HG03159 (cell line): ENCODE data around the gene RSAD1.

Experiments
- ATAC-seq: cut with Tn5 transposase; IDR thresholded peaks from one replicate; pipeline ENCODE4 v1.9.1; 2021; ENCODE audit warnings: mild to moderate bottlenecking, moderate library complexity; ENCODE audit not compliant: unreplicated experiment

RSAD1 gene

GRCh38 chr17:50488880-50489279, 10.2 kb downstream of the RSAD1 start:
- no peak for ATAC-seq

GRCh38 chr17:50491505-50491904, 12.8 kb downstream of the RSAD1 start:
- no peak for ATAC-seq

- no peak for ATAC-seq
These were observed 13.6 kb downstream of the RSAD1 start for GRCh38 chr17:50492214-50492613.

GRCh38 chr17:50493744-50494143, 15.1 kb downstream of the RSAD1 start:
- no peak for ATAC-seq

- no peak for ATAC-seq
These were observed 16.7 kb downstream of the RSAD1 start for GRCh38 chr17:50495217-50495823.

GRCh38 chr17:50495918-50496317, 17.3 kb downstream of the RSAD1 start:
- no peak for ATAC-seq

GRCh38 chr17:50498021-50498874, 19.6 kb downstream of the RSAD1 start:
- no peak for ATAC-seq

GRCh38 chr17:50499270-50499669, 20.6 kb downstream of the RSAD1 start:
- no peak for ATAC-seq

GRCh38 chr17:50499721-50500120, 21.1 kb downstream of the RSAD1 start:
- ATAC-seq = no peak

GRCh38 chr17:50501054-50501453, 22.4 kb downstream of the RSAD1 start:
- ATAC-seq = no peak

- no peak for ATAC-seq
These were observed 23.8 kb downstream of the RSAD1 start for GRCh38 chr17:50502301-50502990.

- ATAC-seq = no peak
These were observed 27.0 kb downstream of the RSAD1 start for GRCh38 chr17:50505591-50506130.

- ATAC-seq = no peak
These were observed 27.6 kb downstream of the RSAD1 start for GRCh38 chr17:50506298-50506697.

- ATAC-seq = no peak
These were observed 29.4 kb downstream of the RSAD1 start, which contains the start of gene MYCBPAP for GRCh38 chr17:50507871-50508572. Gene MYCBPAP (plus strand): TSS chr17:50508439. CDS start chr17:50508675, 236 bp downstream.

- no peak for ATAC-seq
These were observed 30.2 kb downstream of the RSAD1 start for GRCh38 chr17:50508573-50509460.

- peak; percentile 80 for ATAC-seq
These were observed 32.4 kb downstream of the RSAD1 start for GRCh38 chr17:50511058-50511457.

- ATAC-seq = no peak
These were observed 34.8 kb downstream of the RSAD1 start for GRCh38 chr17:50513495-50513894.

GRCh38 chr17:50514388-50514787, 35.7 kb downstream of the RSAD1 start:
- ATAC-seq = no peak

GRCh38 chr17:50514936-50515702, 36.5 kb downstream of the RSAD1 start:
- no peak for ATAC-seq
